Prostate gland (tissue), 2 donors: ENCODE measurements around the gene NINL. TPM values are rescaled to one million over a fixed set of nuclear protein-coding genes. Genes with fewer than 3 reads are reported as not detected.

Experiments
- DNase-seq: peaks from one replicate; pipeline ENCODE4 v3.0.0-alpha.2; 2019; ENCODE audit warnings: low spot score
- H3K27ac ChIP-seq, 2 donors: fragments of 200-600 bp; sonication (generic); 2 replicates each; pipeline ENCODE4 v1.5.1; 2017 to 2019
- H3K27me3 ChIP-seq: fragments of 200-600 bp; sonication (generic); replicated peaks from 2 replicates; pipeline ENCODE4 v1.5.1; 2019; ENCODE audit not compliant: insufficient read depth
- H3K36me3 ChIP-seq, 2 donors: fragments of 200-600 bp; sonication (generic); 1 replicate in 1 of 2; 2 replicates in 1 of 2; pipeline versions ENCODE4 v1.5.1 to v1.8.1; 2017 to 2019
- H3K4me1 ChIP-seq: fragments of 200-600 bp; sonication (generic); replicated peaks from 2 replicates; pipeline ENCODE4 v1.5.1; 2019
- H3K4me3 ChIP-seq, 2 donors: fragments of 200-600 bp; sonication (generic); 2 replicates each; pipeline ENCODE4 v1.5.1; 2017 to 2019
- H3K9me3 ChIP-seq: fragments of 200-600 bp; sonication (generic); 2 replicates; pipeline ENCODE4 v1.5.1; 2017
- POLR2A ChIP-seq: fragments of 450-650 bp; IDR thresholded peaks from one replicate; pipeline ENCODE4 v1.6.1; 2016; ENCODE audit warnings: antibody characterized with exemption, mild to moderate bottlenecking
- POLR2AphosphoS5 ChIP-seq: sonication (generic); formaldehyde crosslinking; IDR thresholded peaks from one replicate; pipeline ENCODE4 v1.6.1; 2017; ENCODE audit warnings: antibody characterized with exemption
- WGBS: methylation state at CpG from one replicate; pipeline ENCODE4 v1.1.5; 2018; 5-methylcytosine and 5-hydroxymethylcytosine counted together
- intact Hi-C: fragments of 100-400 bp; cut with DNase I; formaldehyde crosslinking; loops from one replicate; pipeline ENCODE4 v1.14.2; 2022
- total RNA-seq, 2 donors: library from RNA; depleted of rRNA; stranded (reverse); fragments of >200 nt; gene quantifications; one replicate each; pipeline ENCODE4 v1.1.0, GENCODE V29; 2016
- TF ChIP-seq, protein P1 (sequence below), 4 experiments: fragments of 200-600 bp in 2 of 4; fragments of 450-650 bp in 2 of 4; sonication (generic) in 2 of 4; IDR thresholded peaks; 1 replicate in 3 of 4; 2 replicates in 1 of 4; pipeline ENCODE4 v1.5.1; 2016 to 2019; ENCODE audit warnings: antibody characterized with exemption in 4 of 4, mild to moderate bottlenecking in 2 of 4, moderate library complexity in 2 of 4

Gene NINL
- total RNA-seq, 2 donors from 2014 or later, result 16.3 to 31.1 TPM

DNA sequence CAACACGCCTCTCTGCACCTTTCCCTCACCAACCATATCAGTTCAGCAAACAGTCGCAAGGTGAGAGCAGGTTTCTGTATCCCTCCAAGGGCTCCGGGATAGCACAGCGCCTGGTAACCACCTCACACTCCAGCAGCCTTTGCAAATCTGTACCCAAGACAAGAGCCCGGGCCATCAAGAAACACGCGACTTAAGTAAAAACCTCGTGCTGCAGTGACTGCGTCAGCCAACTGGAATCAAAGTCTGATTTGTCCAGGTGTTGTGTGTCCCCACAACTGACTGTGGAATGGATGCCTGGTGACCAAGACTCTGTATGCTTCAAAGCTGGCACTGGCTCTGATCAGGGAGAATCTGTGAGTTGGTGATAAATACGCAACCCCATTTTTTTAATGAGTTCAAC lies 74.1 kb downstream of the NINL start:
- intact Hi-C loops, result no loop called here
- Histone ChIP-seq H3K4me3 (no peak overlapping the region), H3K36me3 (peaks cover 5 to 6% of the 10 kb centered on the region in 2 donors), H3K4me1 (no peaks in the 10 kb centered on the region), H3K27me3 (no peaks in the 10 kb centered on the region), H3K27ac (no peak overlapping the region), H3K9me3 (no peaks in the 10 kb centered on the region)
- WGBS, result 94% methylated on average over 10 of the region's 10 CpGs
- TF ChIP-seq POLR2A, result no peak
- TF ChIP-seq, protein P1, sequence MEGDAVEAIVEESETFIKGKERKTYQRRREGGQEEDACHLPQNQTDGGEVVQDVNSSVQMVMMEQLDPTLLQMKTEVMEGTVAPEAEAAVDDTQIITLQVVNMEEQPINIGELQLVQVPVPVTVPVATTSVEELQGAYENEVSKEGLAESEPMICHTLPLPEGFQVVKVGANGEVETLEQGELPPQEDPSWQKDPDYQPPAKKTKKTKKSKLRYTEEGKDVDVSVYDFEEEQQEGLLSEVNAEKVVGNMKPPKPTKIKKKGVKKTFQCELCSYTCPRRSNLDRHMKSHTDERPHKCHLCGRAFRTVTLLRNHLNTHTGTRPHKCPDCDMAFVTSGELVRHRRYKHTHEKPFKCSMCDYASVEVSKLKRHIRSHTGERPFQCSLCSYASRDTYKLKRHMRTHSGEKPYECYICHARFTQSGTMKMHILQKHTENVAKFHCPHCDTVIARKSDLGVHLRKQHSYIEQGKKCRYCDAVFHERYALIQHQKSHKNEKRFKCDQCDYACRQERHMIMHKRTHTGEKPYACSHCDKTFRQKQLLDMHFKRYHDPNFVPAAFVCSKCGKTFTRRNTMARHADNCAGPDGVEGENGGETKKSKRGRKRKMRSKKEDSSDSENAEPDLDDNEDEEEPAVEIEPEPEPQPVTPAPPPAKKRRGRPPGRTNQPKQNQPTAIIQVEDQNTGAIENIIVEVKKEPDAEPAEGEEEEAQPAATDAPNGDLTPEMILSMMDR (IDR thresholded peaks at IDR 0.05), result no peak
- no peak for TF ChIP-seq POLR2AphosphoS5
- no peak for DNase-seq

DNA sequence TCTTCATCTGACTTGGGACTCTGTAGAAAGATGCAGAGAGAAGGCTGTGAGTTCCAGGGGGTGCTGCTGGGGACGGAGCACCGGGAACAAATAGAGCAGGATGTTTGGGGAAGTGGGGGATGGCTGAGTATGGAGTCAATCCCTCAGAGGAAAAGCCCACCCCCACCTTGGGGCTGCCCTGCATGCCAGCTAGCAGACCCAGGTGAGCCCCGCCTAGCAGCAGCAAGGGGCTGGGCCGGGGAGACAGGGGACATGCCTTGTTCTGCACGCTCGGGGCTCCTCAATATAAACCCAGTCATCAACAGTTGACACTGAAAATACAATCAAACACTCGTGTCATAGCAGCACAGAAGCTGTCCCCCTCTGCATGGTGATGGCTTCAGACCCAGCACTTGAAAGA lies 74.6 kb downstream of the NINL start:
- TF ChIP-seq POLR2A (no peak), POLR2AphosphoS5 (no peak)
- TF ChIP-seq, protein P1 (IDR thresholded peaks at IDR 0.05), result no peak
- Histone ChIP-seq H3K4me3 (no peak overlapping the region), H3K27ac (no peak overlapping the region), H3K9me3 (no peaks in the 10 kb centered on the region), H3K4me1 (no peaks in the 10 kb centered on the region), H3K36me3 (peaks cover 5 to 6% of the 10 kb centered on the region in 2 donors), H3K27me3 (no peaks in the 10 kb centered on the region)
- intact Hi-C loops, result no loop called here
- 83% methylated on average over 7 of the region's 7 CpGs for WGBS
- DNase-seq, result no peak

GRCh38 chr20:25510202-25510601 lies 75.1 kb downstream of the NINL start:
- Histone ChIP-seq H3K27ac (no peak overlapping the region), H3K4me3 (no peak overlapping the region), H3K9me3 (no peaks in the 10 kb centered on the region), H3K36me3 (peaks cover 5 to 6% of the 10 kb centered on the region in 2 donors), H3K27me3 (no peaks in the 10 kb centered on the region), H3K4me1 (no peaks in the 10 kb centered on the region)
- intact Hi-C loops, result no loop called here
- WGBS, result 85% methylated on average over 8 of the region's 8 CpGs
- TF ChIP-seq, protein P1 (IDR thresholded peaks at IDR 0.05), result no peak
- no peak for TF ChIP-seq POLR2A
- no peak for TF ChIP-seq POLR2AphosphoS5
- no peak for DNase-seq

- Histone ChIP-seq H3K9me3 (no peaks in the 10 kb centered on the region), H3K4me3 (no peak overlapping the region), H3K27ac (no peak overlapping the region), H3K27me3 (no peaks in the 10 kb centered on the region), H3K36me3 (peaks cover 5 to 6% of the 10 kb centered on the region in 2 donors), H3K4me1 (no peaks in the 10 kb centered on the region)
- no peak for TF ChIP-seq POLR2A
- TF ChIP-seq, protein P1 (IDR thresholded peaks at IDR 0.05), result no peak
- no peak for TF ChIP-seq POLR2AphosphoS5
- DNase-seq, result no peak
- 97% methylated on average over 5 of the region's 5 CpGs for WGBS
- intact Hi-C loops, result no loop called here
Measured at GRCh38 chr20:25509084-25509483, 76.2 kb downstream of the NINL start.

DNA sequence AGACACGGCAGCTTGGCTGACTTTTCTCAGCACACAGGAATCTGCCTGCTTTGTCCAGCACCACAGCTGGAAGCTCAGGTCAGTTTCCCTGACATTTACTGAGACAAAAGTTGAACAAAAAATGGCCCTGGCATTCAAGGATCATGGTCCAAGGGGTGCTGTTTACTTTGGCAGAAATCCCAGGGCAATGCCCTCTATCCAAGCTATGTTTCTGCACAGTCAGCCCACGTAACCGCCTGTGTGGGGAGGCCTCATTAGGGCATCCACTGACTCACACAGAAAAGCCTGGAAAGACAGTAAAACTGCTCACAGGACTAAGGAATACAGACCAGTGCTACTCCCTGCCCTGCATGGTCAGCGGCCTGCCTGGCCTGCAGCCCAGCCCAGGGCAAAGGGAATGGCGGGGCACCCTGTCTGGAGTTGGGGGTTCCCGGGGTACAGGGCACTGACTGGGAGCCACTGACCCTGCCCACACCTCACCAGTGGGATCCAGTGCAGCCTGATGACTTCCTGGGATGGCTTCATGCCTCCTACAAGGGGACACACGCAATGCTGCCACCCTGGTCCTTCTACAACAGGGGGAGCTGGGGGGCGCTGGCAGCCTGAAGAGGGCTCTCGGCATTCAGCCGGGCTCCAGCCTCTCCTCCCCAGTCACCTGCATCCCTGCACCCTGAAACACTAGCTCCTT lies 77.1 kb downstream of the NINL start:
- TF ChIP-seq, protein P1 (IDR thresholded peaks at IDR 0.05), result no peak
- TF ChIP-seq POLR2AphosphoS5, result no peak
- no peak for TF ChIP-seq POLR2A
- H3K36me3 ChIP-seq, result peaks cover 5 to 6% of the 10 kb centered on the region in 2 donors
- no peak overlapping the region for H3K27ac ChIP-seq

More for the DNA sequence above, 77.1 kb downstream of the NINL start:
- Histone ChIP-seq H3K4me3 (no peak overlapping the region), H3K4me1 (no peaks in the 10 kb centered on the region), H3K9me3 (no peaks in the 10 kb centered on the region), H3K27me3 (no peaks in the 10 kb centered on the region)
- no peak for DNase-seq
- WGBS, result 73% methylated on average over 10 of the region's 10 CpGs
- intact Hi-C loops, result no loop called here
